Panc1 (cell line): ENCODE results near the gene SMURF1.

ENCODE experiments used
- POLR2AphosphoS5 ChIP-seq: IDR thresholded peaks from 2 replicates; pipeline ENCODE4 v1.6.1; 2012; ENCODE audit warnings: mild to moderate bottlenecking, low read depth, low read length, moderate library complexity
- SIN3A ChIP-seq: IDR thresholded peaks from 2 replicates; pipeline ENCODE4 v1.6.1; 2012; ENCODE audit warnings: low read depth, mild to moderate bottlenecking, low read length, moderate library complexity, borderline replicate concordance; ENCODE audit not compliant: insufficient read depth
- TF ChIP-seq, protein P1 (sequence below): fragments of 450-650 bp; IDR thresholded peaks from 2 replicates; pipeline ENCODE4 v1.5.1; 2017; ENCODE audit warnings: mild to moderate bottlenecking
- TF ChIP-seq, protein P2 (sequence below), 2 experiments: IDR thresholded peaks; 2 replicates each; pipeline ENCODE4 v1.6.1; 2011 to 2012; ENCODE audit warnings: low read depth in 2 of 2, control low read depth in 1 of 2, low read length in 1 of 2, mild to moderate bottlenecking in 1 of 2, moderate library complexity in 1 of 2; ENCODE audit not compliant: insufficient read depth in 1 of 2

GRCh38 chr7:99073839-99074446, 70.0 kb downstream of the SMURF1 start:
- TF ChIP-seq POLR2AphosphoS5 (no peak), SIN3A (no peak)
- TF ChIP-seq, protein P1, sequence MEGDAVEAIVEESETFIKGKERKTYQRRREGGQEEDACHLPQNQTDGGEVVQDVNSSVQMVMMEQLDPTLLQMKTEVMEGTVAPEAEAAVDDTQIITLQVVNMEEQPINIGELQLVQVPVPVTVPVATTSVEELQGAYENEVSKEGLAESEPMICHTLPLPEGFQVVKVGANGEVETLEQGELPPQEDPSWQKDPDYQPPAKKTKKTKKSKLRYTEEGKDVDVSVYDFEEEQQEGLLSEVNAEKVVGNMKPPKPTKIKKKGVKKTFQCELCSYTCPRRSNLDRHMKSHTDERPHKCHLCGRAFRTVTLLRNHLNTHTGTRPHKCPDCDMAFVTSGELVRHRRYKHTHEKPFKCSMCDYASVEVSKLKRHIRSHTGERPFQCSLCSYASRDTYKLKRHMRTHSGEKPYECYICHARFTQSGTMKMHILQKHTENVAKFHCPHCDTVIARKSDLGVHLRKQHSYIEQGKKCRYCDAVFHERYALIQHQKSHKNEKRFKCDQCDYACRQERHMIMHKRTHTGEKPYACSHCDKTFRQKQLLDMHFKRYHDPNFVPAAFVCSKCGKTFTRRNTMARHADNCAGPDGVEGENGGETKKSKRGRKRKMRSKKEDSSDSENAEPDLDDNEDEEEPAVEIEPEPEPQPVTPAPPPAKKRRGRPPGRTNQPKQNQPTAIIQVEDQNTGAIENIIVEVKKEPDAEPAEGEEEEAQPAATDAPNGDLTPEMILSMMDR = no peak
- TF ChIP-seq, protein P2, sequence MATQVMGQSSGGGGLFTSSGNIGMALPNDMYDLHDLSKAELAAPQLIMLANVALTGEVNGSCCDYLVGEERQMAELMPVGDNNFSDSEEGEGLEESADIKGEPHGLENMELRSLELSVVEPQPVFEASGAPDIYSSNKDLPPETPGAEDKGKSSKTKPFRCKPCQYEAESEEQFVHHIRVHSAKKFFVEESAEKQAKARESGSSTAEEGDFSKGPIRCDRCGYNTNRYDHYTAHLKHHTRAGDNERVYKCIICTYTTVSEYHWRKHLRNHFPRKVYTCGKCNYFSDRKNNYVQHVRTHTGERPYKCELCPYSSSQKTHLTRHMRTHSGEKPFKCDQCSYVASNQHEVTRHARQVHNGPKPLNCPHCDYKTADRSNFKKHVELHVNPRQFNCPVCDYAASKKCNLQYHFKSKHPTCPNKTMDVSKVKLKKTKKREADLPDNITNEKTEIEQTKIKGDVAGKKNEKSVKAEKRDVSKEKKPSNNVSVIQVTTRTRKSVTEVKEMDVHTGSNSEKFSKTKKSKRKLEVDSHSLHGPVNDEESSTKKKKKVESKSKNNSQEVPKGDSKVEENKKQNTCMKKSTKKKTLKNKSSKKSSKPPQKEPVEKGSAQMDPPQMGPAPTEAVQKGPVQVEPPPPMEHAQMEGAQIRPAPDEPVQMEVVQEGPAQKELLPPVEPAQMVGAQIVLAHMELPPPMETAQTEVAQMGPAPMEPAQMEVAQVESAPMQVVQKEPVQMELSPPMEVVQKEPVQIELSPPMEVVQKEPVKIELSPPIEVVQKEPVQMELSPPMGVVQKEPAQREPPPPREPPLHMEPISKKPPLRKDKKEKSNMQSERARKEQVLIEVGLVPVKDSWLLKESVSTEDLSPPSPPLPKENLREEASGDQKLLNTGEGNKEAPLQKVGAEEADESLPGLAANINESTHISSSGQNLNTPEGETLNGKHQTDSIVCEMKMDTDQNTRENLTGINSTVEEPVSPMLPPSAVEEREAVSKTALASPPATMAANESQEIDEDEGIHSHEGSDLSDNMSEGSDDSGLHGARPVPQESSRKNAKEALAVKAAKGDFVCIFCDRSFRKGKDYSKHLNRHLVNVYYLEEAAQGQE (IDR thresholded peaks at IDR 0.05; ENCODE audit: insufficient read depth in 1 of 2, low read depth in 2 of 2, low read length in 1 of 2) = no peak
